OCI-LY7 (cell line): ENCODE results near the gene TP73. TPM values are rescaled to one million over a fixed set of nuclear protein-coding genes. Genes with fewer than 3 reads are reported as not detected.

Source experiments
- BruUV-seq: library from RNA; stranded (reverse); fragments of 400-500 nt; replicated peaks from 2 replicates; lab custom pipeline; 2021; lab: Mats Ljungman, UMichigan
- CTCF ChIA-PET: fragments of 300-600 bp; sonication (Branson Sonifier 250); formaldehyde crosslinking; loops from one replicate; lab custom pipeline; 2022; ENCODE audit warnings: antibody characterized with exemption; ENCODE audit not compliant: unreplicated experiment; lab: Charles Lee
- POLR2A ChIA-PET: fragments of 300-600 bp; sonication (Branson Sonifier 250); formaldehyde crosslinking; loops from one replicate; lab custom pipeline; 2022; ENCODE audit warnings: antibody characterized with exemption; lab: Charles Lee
- DNase-seq: peaks from one replicate; pipeline ENCODE4 v3.0.0-alpha.2; 2015; ENCODE audit warnings: low spot score
- H2AFZ ChIP-seq: fragments of 200-600 bp; sonication (generic), shearing (Covaris generic); 2 replicates; pipeline ENCODE4 v1.6.1; 2014; ENCODE audit warnings: mild to moderate bottlenecking, antibody characterized with exemption, low read length, moderate library complexity
- H3K27ac ChIP-seq: fragments of 200-600 bp; sonication (generic); 2 replicates; pipeline ENCODE4 v1.5.1; 2014; ENCODE audit warnings: mixed run types, low read depth, mild to moderate bottlenecking, moderate library complexity, low read length, inconsistent platforms; ENCODE audit not compliant: poor library complexity, severe bottlenecking
- H3K36me3 ChIP-seq: fragments of 200-600 bp; sonication (generic); 2 replicates; pipeline ENCODE4 v1.6.1; 2014; ENCODE audit warnings: mild to moderate bottlenecking, antibody characterized with exemption, low read length, moderate library complexity, mixed read lengths; ENCODE audit not compliant: insufficient read depth
- H3K4me1 ChIP-seq: fragments of 200-600 bp; sonication (generic); 2 replicates; pipeline ENCODE4 v1.5.1; 2014; ENCODE audit warnings: mild to moderate bottlenecking, low read length; ENCODE audit not compliant: insufficient read depth, poor library complexity, severe bottlenecking
- H3K4me2 ChIP-seq: fragments of 200-600 bp; sonication (generic); 2 replicates; pipeline ENCODE4 v1.6.1; 2014; ENCODE audit warnings: mild to moderate bottlenecking, low read length
- H3K4me3 ChIP-seq: fragments of 200-600 bp; sonication (generic); 2 replicates; pipeline ENCODE4 v1.5.1; 2014; ENCODE audit warnings: mild to moderate bottlenecking, low read depth, low read length; ENCODE audit not compliant: poor library complexity, severe bottlenecking
- H3K79me2 ChIP-seq: fragments of 200-600 bp; sonication (generic); 2 replicates; pipeline ENCODE4 v1.6.1; 2016; ENCODE audit warnings: low read depth, mild to moderate bottlenecking, low read length, moderate library complexity, mixed read lengths; ENCODE audit not compliant: insufficient read depth
- H3K9me2 ChIP-seq: fragments of 200-600 bp; sonication (generic); 2 replicates; pipeline ENCODE4 v1.6.1; 2016; ENCODE audit warnings: mild to moderate bottlenecking, low read length, mixed read lengths; ENCODE audit not compliant: insufficient read depth
- H3K9me3 ChIP-seq: fragments of 200-600 bp; sonication (generic); 2 replicates; pipeline ENCODE4 v1.6.1; 2014; ENCODE audit warnings: mild to moderate bottlenecking, mixed run types, low read length, mixed read lengths
- H4K20me1 ChIP-seq: fragments of 200-600 bp; sonication (generic); 2 replicates; pipeline ENCODE4 v1.6.1; 2014; ENCODE audit warnings: mild to moderate bottlenecking, antibody characterized with exemption, low read length, moderate library complexity, mixed read lengths; ENCODE audit not compliant: insufficient read depth
- CTCF ChIP-seq: fragments of 200-600 bp; sonication (generic); conservative IDR thresholded peaks from 2 replicates; pipeline ENCODE4 v1.5.1; 2014; ENCODE audit warnings: mild to moderate bottlenecking, antibody characterized with exemption, low read length, moderate library complexity, mixed read lengths
- EZH2phosphoT487 ChIP-seq: fragments of 200-600 bp; sonication (generic); IDR thresholded peaks from 2 replicates; pipeline ENCODE4 v1.6.1; 2018; ENCODE audit warnings: low read depth, borderline replicate concordance, mild to moderate bottlenecking, mixed run types, antibody characterized with exemption, low read length, moderate library complexity, mixed read lengths
- intact Hi-C: fragments of 100-400 bp; cut with micrococcal nuclease; formaldehyde crosslinking; loops from one replicate; pipeline ENCODE4 v1.10.0; 2022; ENCODE audit not compliant: unreplicated experiment
- total RNA-seq, 2 experiments: library from RNA; depleted of rRNA in 1 of 2; stranded (reverse); fragments of >200 nt in 1 of 2; shearing (Covaris generic) in 1 of 2; gene quantifications; 2 replicates each; pipeline ENCODE4 v1.2.3, GENCODE V29; 2014 to 2022

The TP73 gene
- total RNA-seq, 2 experiments from 2014 or later: 0.48 TPM; not detected in 1

- no peak for TF ChIP-seq EZH2phosphoT487
- no peak for TF ChIP-seq CTCF
- no peaks in the 10 kb centered on the region for H4K20me1 ChIP-seq
- no peaks in the 10 kb centered on the region for H3K36me3 ChIP-seq
- CTCF ChIA-PET: no interaction called here
- no peak overlapping the region for H2AFZ ChIP-seq
- no peak overlapping the region for H3K4me2 ChIP-seq
- no peaks in the 10 kb centered on the region for H3K9me3 ChIP-seq
- no TSS peak for BruUV-seq
- POLR2A ChIA-PET: no interaction called here
- intact Hi-C loops: no loop called here
- H3K4me3 ChIP-seq: no peak overlapping the region
- no peaks in the 10 kb centered on the region for H3K9me2 ChIP-seq
- H3K27ac ChIP-seq: no peak overlapping the region
- H3K79me2 ChIP-seq: no peaks in the 10 kb centered on the region
- no peaks in the 10 kb centered on the region for H3K4me1 ChIP-seq
- no peak for DNase-seq
Observed at GRCh38 chr1:3759796-3760195, 107.5 kb downstream of the TP73 start.

GRCh38 chr1:3761296-3762010, 109.1 kb downstream of the TP73 start:
- H3K4me3 ChIP-seq: no peak overlapping the region
- H3K9me3 ChIP-seq: no peaks in the 10 kb centered on the region
- DNase-seq: no peak
- CTCF ChIA-PET: no interaction called here
- no peak for TF ChIP-seq CTCF
- no peaks in the 10 kb centered on the region for H3K79me2 ChIP-seq
- intact Hi-C loops: no loop called here
- H2AFZ ChIP-seq: no peak overlapping the region
- H3K9me2 ChIP-seq: no peaks in the 10 kb centered on the region
- no peaks in the 10 kb centered on the region for H3K36me3 ChIP-seq
- POLR2A ChIA-PET: no interaction called here
- BruUV-seq: no TSS peak
- H3K27ac ChIP-seq: no peak overlapping the region
- H3K4me1 ChIP-seq: no peaks in the 10 kb centered on the region
- H4K20me1 ChIP-seq: no peaks in the 10 kb centered on the region
- H3K4me2 ChIP-seq: no peak overlapping the region

- DNase-seq: no peak
- Histone ChIP-seq H3K27ac (no peak overlapping the region), H3K4me1 (no peaks in the 10 kb centered on the region), H2AFZ (no peak overlapping the region), H3K79me2 (no peaks in the 10 kb centered on the region), H3K9me3 (no peaks in the 10 kb centered on the region), H3K4me3 (no peak overlapping the region), H3K36me3 (no peaks in the 10 kb centered on the region), H4K20me1 (no peaks in the 10 kb centered on the region), H3K9me2 (no peaks in the 10 kb centered on the region), H3K4me2 (no peak overlapping the region)
- TF ChIP-seq CTCF (no peak), EZH2phosphoT487 (no peak)
- POLR2A ChIA-PET: no interaction called here
- intact Hi-C loops: no loop called here
- no TSS peak for BruUV-seq
- CTCF ChIA-PET: no interaction called here
Observed at GRCh38 chr1:3762151-3762872, 110.0 kb downstream of the TP73 start.
